ENCODE data around the gene PKDCC. TPM values are rescaled to one million over a fixed set of nuclear protein-coding genes. Genes with fewer than 3 reads are reported as not detected.

PKDCC gene
- total and polyA plus RNA-seq, 2 of the 13 experiments (the other 11 are each of a cell fraction or from before 2014, with no cell fraction given) = 52.6 to 58.8 TPM

DNA sequence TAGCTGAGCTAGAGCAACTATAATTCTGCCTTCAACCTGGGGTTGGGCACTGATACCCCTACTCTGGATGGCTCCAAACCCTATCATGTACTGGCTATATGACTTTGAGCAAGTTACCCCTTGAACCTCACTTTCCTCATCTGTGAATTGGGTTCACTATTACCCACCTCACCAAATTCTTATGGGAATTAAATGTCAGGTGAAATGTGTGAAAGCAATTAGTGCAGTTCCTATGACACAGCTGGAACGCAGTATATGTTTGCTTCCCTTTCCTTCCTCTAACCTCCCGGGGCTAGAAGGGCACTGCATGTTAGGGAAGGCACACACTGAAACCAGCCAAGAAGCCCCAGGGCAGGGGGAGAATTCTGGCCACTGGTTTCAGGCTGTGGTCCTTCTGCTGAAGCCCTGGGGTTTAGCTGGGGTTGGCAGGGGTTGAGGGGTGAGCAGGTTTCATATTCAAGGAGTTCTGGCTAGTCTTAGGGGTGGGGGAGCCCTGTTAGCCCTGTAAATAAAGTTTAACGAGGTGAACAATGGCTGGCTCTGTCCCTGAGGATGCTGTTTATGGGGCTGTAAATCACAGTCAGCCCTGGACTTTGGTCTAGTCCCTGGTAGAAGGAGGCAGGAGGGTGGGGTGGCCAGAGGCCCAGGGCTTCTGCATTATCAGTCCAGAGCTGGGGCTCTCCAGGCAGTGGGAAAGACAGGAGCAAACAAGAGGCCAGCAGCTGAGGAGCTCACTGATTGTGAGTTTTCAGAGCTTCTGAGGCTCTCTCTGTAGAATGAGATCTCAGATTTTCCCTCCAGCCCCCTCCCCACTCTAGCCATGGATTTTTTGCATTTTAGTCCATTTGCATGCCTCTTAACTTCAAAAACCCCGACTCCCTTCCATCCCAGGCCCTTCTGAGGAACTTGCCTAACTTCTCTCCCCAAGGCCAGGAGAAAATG, 8.0 kb downstream of the PKDCC start (continued):
- no peak for TF ChIP-seq ZNF101 (CRISPR knock-in tag; IDR thresholded peaks at IDR 0.05; ENCODE audit: borderline replicate concordance, low read depth)
- no peak for TF ChIP-seq ZNF616 (CRISPR knock-in tag; IDR thresholded peaks at IDR 0.05; ENCODE audit: low read depth)
- peak; percentile 43; the same call in 1 of the 2 replicates for TF ChIP-seq ZFP37 (CRISPR knock-in tag; IDR thresholded peaks at IDR 0.05; ENCODE audit: borderline replicate concordance)
- TF ChIP-seq HNRNPK (IDR thresholded peaks at IDR 0.05; ENCODE audit: low read depth, low read length, poor library complexity, severe bottlenecking) = no peak
- TF ChIP-seq TBL1XR1 (IDR thresholded peaks at IDR 0.05; ENCODE audit: borderline replicate concordance, low read length, partially characterized antibody) = no peak
- TF ChIP-seq, protein P1, sequence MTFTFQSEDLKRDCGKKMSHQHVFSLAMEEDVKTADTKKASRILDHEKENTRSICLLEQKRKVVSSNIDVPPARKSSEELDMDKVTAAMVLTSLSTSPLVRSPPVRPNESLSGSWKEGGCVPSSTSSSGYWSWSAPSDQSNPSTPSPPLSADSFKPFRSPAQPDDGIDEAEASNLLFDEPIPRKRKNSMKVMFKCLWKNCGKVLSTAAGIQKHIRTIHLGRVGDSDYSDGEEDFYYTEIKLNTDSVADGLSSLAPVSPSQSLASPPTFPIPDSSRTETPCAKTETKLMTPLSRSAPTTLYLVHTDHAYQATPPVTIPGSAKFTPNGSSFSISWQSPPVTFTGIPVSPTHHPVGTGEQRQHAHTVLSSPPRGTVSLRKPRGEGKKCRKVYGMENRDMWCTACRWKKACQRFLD (CRISPR knock-in tag; IDR thresholded peaks at IDR 0.05; ENCODE audit: borderline replicate concordance) = no peak
- peak; percentile 96 for TF ChIP-seq KDM6A (CRISPR knock-in tag; IDR thresholded peaks at IDR 0.05; ENCODE audit: low read depth)
- no peak for TF ChIP-seq ZNF549 (CRISPR knock-in tag; IDR thresholded peaks at IDR 0.05)
- peak; percentile 88 for TF ChIP-seq ZBTB7B (CRISPR knock-in tag; IDR thresholded peaks at IDR 0.05)
- TF ChIP-seq, protein P2, sequence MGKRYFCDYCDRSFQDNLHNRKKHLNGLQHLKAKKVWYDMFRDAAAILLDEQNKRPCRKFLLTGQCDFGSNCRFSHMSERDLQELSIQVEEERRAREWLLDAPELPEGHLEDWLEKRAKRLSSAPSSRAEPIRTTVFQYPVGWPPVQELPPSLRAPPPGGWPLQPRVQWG (CRISPR knock-in tag; IDR thresholded peaks at IDR 0.05; ENCODE audit: borderline replicate concordance, low read depth) = no peak
- no peak for TF ChIP-seq ZNF724P (CRISPR knock-in tag; IDR thresholded peaks at IDR 0.05; ENCODE audit: borderline replicate concordance)
- peak; percentile 76 for TF ChIP-seq FOSL2 (CRISPR knock-in tag; IDR thresholded peaks at IDR 0.05)
- TF ChIP-seq POLR2G (IDR thresholded peaks at IDR 0.05; ENCODE audit: low read depth, low read length) = peak; percentile 53; the same call in 1 of the 2 replicates
- peak; percentile 79 for TF ChIP-seq RXRA (CRISPR knock-in tag; IDR thresholded peaks at IDR 0.05)
- TF ChIP-seq ZNF33A (CRISPR knock-in tag; IDR thresholded peaks at IDR 0.05; ENCODE audit: borderline replicate concordance) = no peak
- peak; percentile 75; the same call in 1 of the 2 replicates for TF ChIP-seq SIX4 (CRISPR knock-in tag; IDR thresholded peaks at IDR 0.05)
- TF ChIP-seq CREM (IDR thresholded peaks at IDR 0.05) = peak; percentile 63; the same call in 1 of the 2 replicates
- TF ChIP-seq CREM (CRISPR knock-in tag; IDR thresholded peaks at IDR 0.05) = no peak
- 0 out of 2 replicates have a peak, but pooled peaks have one; percentile 25 for TF ChIP-seq ZNF547 (CRISPR knock-in tag; IDR thresholded peaks at IDR 0.05)
- TF ChIP-seq KMT2B (CRISPR knock-in tag; IDR thresholded peaks at IDR 0.05) = peak; percentile 45; the same call in 1 of the 2 replicates
- TF ChIP-seq ARID2 (CRISPR knock-in tag; IDR thresholded peaks at IDR 0.05; ENCODE audit: borderline replicate concordance) = no peak; the same call in 1 of the 2 replicates
- no peak for TF ChIP-seq ZNF3 (CRISPR knock-in tag; IDR thresholded peaks at IDR 0.05)
- TF ChIP-seq, protein P3, sequence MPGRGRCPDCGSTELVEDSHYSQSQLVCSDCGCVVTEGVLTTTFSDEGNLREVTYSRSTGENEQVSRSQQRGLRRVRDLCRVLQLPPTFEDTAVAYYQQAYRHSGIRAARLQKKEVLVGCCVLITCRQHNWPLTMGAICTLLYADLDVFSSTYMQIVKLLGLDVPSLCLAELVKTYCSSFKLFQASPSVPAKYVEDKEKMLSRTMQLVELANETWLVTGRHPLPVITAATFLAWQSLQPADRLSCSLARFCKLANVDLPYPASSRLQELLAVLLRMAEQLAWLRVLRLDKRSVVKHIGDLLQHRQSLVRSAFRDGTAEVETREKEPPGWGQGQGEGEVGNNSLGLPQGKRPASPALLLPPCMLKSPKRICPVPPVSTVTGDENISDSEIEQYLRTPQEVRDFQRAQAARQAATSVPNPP (CRISPR knock-in tag; IDR thresholded peaks at IDR 0.05) = no peak
- TF ChIP-seq TBX3 (IDR thresholded peaks at IDR 0.05; ENCODE audit: borderline replicate concordance) = 0 out of 2 replicates have a peak, but pooled peaks have one; percentile 8
- no peak for TF ChIP-seq ZNF343 (CRISPR knock-in tag; IDR thresholded peaks at IDR 0.05)
- TF ChIP-seq, protein P4, sequence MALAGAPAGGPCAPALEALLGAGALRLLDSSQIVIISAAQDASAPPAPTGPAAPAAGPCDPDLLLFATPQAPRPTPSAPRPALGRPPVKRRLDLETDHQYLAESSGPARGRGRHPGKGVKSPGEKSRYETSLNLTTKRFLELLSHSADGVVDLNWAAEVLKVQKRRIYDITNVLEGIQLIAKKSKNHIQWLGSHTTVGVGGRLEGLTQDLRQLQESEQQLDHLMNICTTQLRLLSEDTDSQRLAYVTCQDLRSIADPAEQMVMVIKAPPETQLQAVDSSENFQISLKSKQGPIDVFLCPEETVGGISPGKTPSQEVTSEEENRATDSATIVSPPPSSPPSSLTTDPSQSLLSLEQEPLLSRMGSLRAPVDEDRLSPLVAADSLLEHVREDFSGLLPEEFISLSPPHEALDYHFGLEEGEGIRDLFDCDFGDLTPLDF (CRISPR knock-in tag; IDR thresholded peaks at IDR 0.05) = no peak
- no peak for TF ChIP-seq GTF2F1 (IDR thresholded peaks at IDR 0.05; ENCODE audit: low read length)
- TF ChIP-seq ARNT2 (CRISPR knock-in tag; IDR thresholded peaks at IDR 0.05; ENCODE audit: low read depth) = peak; percentile 76

All from HepG2 (cell line).